K562 (cell line): ENCODE results near the gene CCDC136. TPM values are rescaled to one million over a fixed set of nuclear protein-coding genes. Genes with fewer than 3 reads are reported as not detected.

Experiments
- BDP1 ChIP-seq: IDR thresholded peaks from 3 replicates; pipeline ENCODE4 v1.6.1; 2011; ENCODE audit not compliant: insufficient read length, insufficient read depth
- CBX2 ChIP-seq: fragments of 200-600 bp; sonication (generic); IDR thresholded peaks from one replicate; pipeline ENCODE4 v1.6.1; 2012; ENCODE audit warnings: mild to moderate bottlenecking, low read length, inconsistent platforms; ENCODE audit not compliant: insufficient read depth, poor library complexity, severe bottlenecking
- CSDE1 ChIP-seq, 2 experiments: fragments of 450-650 bp; IDR thresholded peaks; 2 replicates each; pipeline ENCODE4 v1.6.1; 2016; ENCODE audit warnings: mild to moderate bottlenecking in 1 of 2
- FOS ChIP-seq: IDR thresholded peaks from 3 replicates; pipeline ENCODE4 v1.6.1; 2011; ENCODE audit not compliant: insufficient read length; ENCODE audit errors: extremely low read depth
- GATAD2A ChIP-seq: fragments of 450-650 bp; IDR thresholded peaks from 2 replicates; pipeline ENCODE4 v1.6.1; 2017
- HNRNPL ChIP-seq: fragments of 200-400 bp; formaldehyde crosslinking; IDR thresholded peaks from 2 replicates; pipeline ENCODE4 v1.6.1; 2017; ENCODE audit warnings: low read depth, mild to moderate bottlenecking, low read length
- LCOR ChIP-seq: sonication (generic); formaldehyde crosslinking; IDR thresholded peaks from 2 replicates; pipeline ENCODE4 v1.8.0; 2022; ENCODE audit warnings: mild to moderate bottlenecking, missing genetic modification reagents
- MYC ChIP-seq, 2 experiments: fragments of 250-450 bp in 1 of 2; sonication (Bioruptor Pico) in 1 of 2; IDR thresholded peaks; 2 replicates each; pipeline versions ENCODE4 v1.5.1 to v1.6.1; 2012 to 2021; ENCODE audit warnings: low read depth in 2 of 2, borderline replicate concordance in 1 of 2, improper control_type of control experiment in 1 of 2, low read length in 1 of 2, mild to moderate bottlenecking in 1 of 2, moderate library complexity in 1 of 2
- NBN ChIP-seq: fragments of 450-650 bp; IDR thresholded peaks from 2 replicates; pipeline ENCODE4 v1.6.1; 2016; ENCODE audit warnings: low read depth, mild to moderate bottlenecking
- NONO ChIP-seq, 2 experiments: fragments of 200-400 bp in 1 of 2; fragments of 450-650 bp in 1 of 2; formaldehyde crosslinking in 1 of 2; IDR thresholded peaks; 2 replicates each; pipeline ENCODE4 v1.6.1; 2017; ENCODE audit warnings: low read depth in 2 of 2, mild to moderate bottlenecking in 2 of 2, moderate library complexity in 2 of 2, low read length in 1 of 2
- NR4A1 ChIP-seq, 2 experiments: fragments of 250-450 bp in 1 of 2; fragments of 450-650 bp in 1 of 2; sonication (Bioruptor Pico) in 1 of 2; IDR thresholded peaks; 2 replicates each; pipeline versions ENCODE4 v1.4.0 to v1.6.1; 2016 to 2020; ENCODE audit warnings: mild to moderate bottlenecking in 2 of 2, missing compliant biosample characterization in 1 of 2, missing genetic modification characterization in 1 of 2, moderate library complexity in 1 of 2
- PYGO2 ChIP-seq: fragments of 450-650 bp; IDR thresholded peaks from 2 replicates; pipeline ENCODE4 v1.6.1; 2016; ENCODE audit warnings: mild to moderate bottlenecking, missing genetic modification characterization, moderate library complexity, missing compliant biosample characterization
- RAD21 ChIP-seq, 2 experiments: fragments of 250-450 bp in 1 of 2; fragments of 450-650 bp in 1 of 2; sonication (Bioruptor Pico) in 1 of 2; formaldehyde crosslinking in 1 of 2; IDR thresholded peaks in 1 of 2; conservative IDR thresholded peaks in 1 of 2; 2 replicates each; pipeline versions ENCODE4 v1.4.0 to v1.8.0; 2020 to 2022; ENCODE audit warnings: mild to moderate bottlenecking in 2 of 2, moderate library complexity in 1 of 2
- RB1 ChIP-seq: fragments of 450-650 bp; IDR thresholded peaks from 2 replicates; pipeline ENCODE4 v1.6.1; 2017; ENCODE audit warnings: low read depth, mild to moderate bottlenecking
- RFX1 ChIP-seq: fragments of 450-650 bp; IDR thresholded peaks from 2 replicates; pipeline ENCODE4 v1.6.1; 2016; ENCODE audit warnings: mild to moderate bottlenecking, moderate library complexity
- SAFB ChIP-seq: fragments of 200-400 bp; formaldehyde crosslinking; IDR thresholded peaks from 2 replicates; pipeline ENCODE4 v1.6.1; 2017; ENCODE audit warnings: low read depth, low read length, borderline replicate concordance
- SPI1 ChIP-seq: IDR thresholded peaks from 2 replicates; pipeline ENCODE4 v1.6.1; 2011; ENCODE audit warnings: low read depth, low read length, control low read depth, borderline replicate concordance
- SREBF2 ChIP-seq: sonication (generic); formaldehyde crosslinking; IDR thresholded peaks from 2 replicates; pipeline ENCODE4 v1.4.0; 2020; ENCODE audit warnings: mild to moderate bottlenecking, missing genetic modification reagents
- ZC3H4 ChIP-seq: sonication (generic); formaldehyde crosslinking; IDR thresholded peaks from 2 replicates; pipeline ENCODE4 v1.9.0; 2021; ENCODE audit warnings: missing genetic modification reagents, borderline replicate concordance
- ZFP1 ChIP-seq: fragments of 450-650 bp; formaldehyde crosslinking; IDR thresholded peaks from 2 replicates; pipeline ENCODE4 v1.4.0; 2020; ENCODE audit warnings: mild to moderate bottlenecking, mixed read lengths
- ZNF384 ChIP-seq: IDR thresholded peaks from 2 replicates; pipeline ENCODE4 v1.6.1; 2012; ENCODE audit warnings: low read depth, low read length, improper control_type of control experiment
- ZNF507 ChIP-seq: conservative IDR thresholded peaks from 2 replicates; pipeline ENCODE4 v1.6.1; 2017; ENCODE audit warnings: missing genetic modification characterization, missing compliant biosample characterization
- ZNF668 ChIP-seq: fragments of 250-450 bp; sonication (Bioruptor Pico); IDR thresholded peaks from 2 replicates; pipeline ENCODE4 v1.8.0; 2022; ENCODE audit warnings: mild to moderate bottlenecking, inconsistent platforms
- ZNF717 ChIP-seq: fragments of 250-450 bp; sonication (Bioruptor Pico); IDR thresholded peaks from 2 replicates; pipeline ENCODE4 v1.5.0; 2021
- ZSCAN29 ChIP-seq: fragments of 450-650 bp; IDR thresholded peaks from 2 replicates; pipeline ENCODE4 v1.6.1; 2017
- polyA plus RNA-seq, 8 experiments: library from polyadenylated mRNA; depleted of rRNA in 4 of 8; stranded (reverse) in 5 of 8; unstranded in 3 of 8; fragments of >200 nt; fragmentation: Nextera tagmentation in 2 of 8; fragmentation: Illumina TruSeq in 1 of 8; extraction: Ambion mirVana in 2 of 8; extraction: Trizol in 1 of 8; gene quantifications; 2 replicates each; pipeline versions ENCODE4 v1.2.1 to v1.2.3, GENCODE V29; 2011 to 2014; ENCODE audit warnings: inconsistent platforms in 1 of 8, missing spikeins in 1 of 8
- total RNA-seq, 7 experiments: library from RNA; depleted of rRNA in 6 of 7; stranded (reverse); fragments of >200 nt in 6 of 7; fragmentation: Illumina TruSeq in 2 of 7; extraction: Trizol in 2 of 7; gene quantifications; 2 replicates each; pipeline versions ENCODE4 v1.2.1 to v1.2.3, GENCODE V29; 2011 to 2021; ENCODE audit warnings: low replicate concordance in 1 of 7
- TF ChIP-seq, protein P1 (sequence below): fragments of 250-450 bp; sonication (Bioruptor Pico); IDR thresholded peaks from 2 replicates; pipeline ENCODE4 v1.8.0; 2021; ENCODE audit warnings: moderate library complexity, mild to moderate bottlenecking, inconsistent platforms
- TF ChIP-seq, protein P2 (sequence below): fragments of 250-450 bp; sonication (Bioruptor Pico); IDR thresholded peaks from 2 replicates; pipeline ENCODE4 v1.4.0; 2020; ENCODE audit warnings: mild to moderate bottlenecking

Gene CCDC136
- total and polyA plus RNA-seq, 9 of the 15 experiments (the other 6 are each of a cell fraction or from before 2014, with no cell fraction given): 2.4 to 40.8 (median 26.5) TPM

DNA sequence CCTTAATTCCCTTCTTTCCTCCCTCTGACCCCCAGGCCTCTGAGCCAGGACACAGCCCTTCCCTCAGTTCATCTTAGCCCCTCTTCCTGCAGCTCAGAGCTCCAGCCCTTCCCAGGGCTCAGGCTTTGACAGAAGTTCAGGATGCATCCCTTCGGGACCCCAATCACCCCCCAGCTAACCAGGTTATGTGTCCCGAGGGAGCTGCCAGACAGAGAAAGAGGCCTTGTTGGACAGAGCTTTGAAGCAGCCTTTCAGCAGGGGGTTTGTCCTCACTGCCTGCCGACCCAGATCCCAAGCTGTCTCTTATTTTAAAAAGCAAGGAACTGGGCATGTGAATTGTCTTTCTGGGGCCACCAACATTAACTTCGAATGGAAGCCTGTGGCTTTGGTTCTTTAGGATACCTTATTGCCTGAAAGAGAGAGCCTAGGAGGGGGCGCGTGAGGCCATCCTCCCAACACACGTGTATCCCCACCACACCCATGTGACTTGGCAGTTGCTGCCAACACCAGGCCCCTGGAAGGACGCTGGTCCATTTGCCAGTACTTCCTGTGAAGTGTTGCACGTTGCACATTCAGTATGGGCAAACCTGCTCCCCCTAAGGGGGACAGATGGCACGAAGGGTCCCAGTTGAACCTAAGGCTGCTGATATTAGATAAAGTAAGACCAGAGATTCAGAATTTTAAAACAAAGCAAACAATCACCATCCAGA lies 858 bp downstream of the CCDC136 start (continued):
- TF ChIP-seq ZNF507 (tag): no peak
- no peak for TF ChIP-seq ZFP1 (CRISPR knock-in tag)
- TF ChIP-seq HNRNPL: no peak
- no peak for TF ChIP-seq NBN
- no peak for TF ChIP-seq GATAD2A
- TF ChIP-seq CSDE1 (IDR thresholded peaks at IDR 0.05): no peak
- no peak for TF ChIP-seq RB1
- TF ChIP-seq ZSCAN29: no peak
- TF ChIP-seq CBX2: no peak
- 0 out of 4 replicates have a peak, but pooled peaks of 1 of the 2 experiments have one; percentile 13 for TF ChIP-seq RAD21 (CRISPR knock-in tag; conservative IDR thresholded peaks at IDR 0.05 in 1 of 2, IDR thresholded peaks at IDR 0.05 in 1 of 2)
- no peak for TF ChIP-seq LCOR (CRISPR knock-in tag)
- TF ChIP-seq ZNF717 (CRISPR knock-in tag): no peak
- no peak for TF ChIP-seq SAFB
- 0 out of 2 replicates have a peak, but pooled peaks have one; percentile 7 for TF ChIP-seq ZNF384
- TF ChIP-seq MYC (IDR thresholded peaks at IDR 0.05; ENCODE audit: low read depth, low read length): peak; percentile 69; the same call in 1 of the 2 replicates
- peak; percentile 17; the same call in 1 of the 2 replicates for TF ChIP-seq MYC (CRISPR knock-in tag; IDR thresholded peaks at IDR 0.05; ENCODE audit: borderline replicate concordance, low read depth)
- TF ChIP-seq, protein P1, sequence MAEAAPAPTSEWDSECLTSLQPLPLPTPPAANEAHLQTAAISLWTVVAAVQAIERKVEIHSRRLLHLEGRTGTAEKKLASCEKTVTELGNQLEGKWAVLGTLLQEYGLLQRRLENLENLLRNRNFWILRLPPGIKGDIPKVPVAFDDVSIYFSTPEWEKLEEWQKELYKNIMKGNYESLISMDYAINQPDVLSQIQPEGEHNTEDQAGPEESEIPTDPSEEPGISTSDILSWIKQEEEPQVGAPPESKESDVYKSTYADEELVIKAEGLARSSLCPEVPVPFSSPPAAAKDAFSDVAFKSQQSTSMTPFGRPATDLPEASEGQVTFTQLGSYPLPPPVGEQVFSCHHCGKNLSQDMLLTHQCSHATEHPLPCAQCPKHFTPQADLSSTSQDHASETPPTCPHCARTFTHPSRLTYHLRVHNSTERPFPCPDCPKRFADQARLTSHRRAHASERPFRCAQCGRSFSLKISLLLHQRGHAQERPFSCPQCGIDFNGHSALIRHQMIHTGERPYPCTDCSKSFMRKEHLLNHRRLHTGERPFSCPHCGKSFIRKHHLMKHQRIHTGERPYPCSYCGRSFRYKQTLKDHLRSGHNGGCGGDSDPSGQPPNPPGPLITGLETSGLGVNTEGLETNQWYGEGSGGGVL (CRISPR knock-in tag): no peak
- TF ChIP-seq, protein P2, sequence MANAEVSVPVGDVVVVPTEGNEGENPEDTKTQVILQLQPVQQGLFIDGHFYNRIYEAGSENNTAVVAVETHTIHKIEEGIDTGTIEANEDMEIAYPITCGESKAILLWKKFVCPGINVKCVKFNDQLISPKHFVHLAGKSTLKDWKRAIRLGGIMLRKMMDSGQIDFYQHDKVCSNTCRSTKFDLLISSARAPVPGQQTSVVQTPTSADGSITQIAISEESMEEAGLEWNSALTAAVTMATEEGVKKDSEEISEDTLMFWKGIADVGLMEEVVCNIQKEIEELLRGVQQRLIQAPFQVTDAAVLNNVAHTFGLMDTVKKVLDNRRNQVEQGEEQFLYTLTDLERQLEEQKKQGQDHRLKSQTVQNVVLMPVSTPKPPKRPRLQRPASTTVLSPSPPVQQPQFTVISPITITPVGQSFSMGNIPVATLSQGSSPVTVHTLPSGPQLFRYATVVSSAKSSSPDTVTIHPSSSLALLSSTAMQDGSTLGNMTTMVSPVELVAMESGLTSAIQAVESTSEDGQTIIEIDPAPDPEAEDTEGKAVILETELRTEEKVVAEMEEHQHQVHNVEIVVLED (CRISPR knock-in tag): no peak
- TF ChIP-seq ZNF668 (CRISPR knock-in tag): no peak
- no peak for TF ChIP-seq PYGO2 (tag)
- TF ChIP-seq NR4A1 (CRISPR knock-in tag; IDR thresholded peaks at IDR 0.05): no peak; the same call in 1 of the 2 replicates
- peak; percentile 69; the same call in 1 of the 2 replicates for TF ChIP-seq NR4A1 (tag; IDR thresholded peaks at IDR 0.05)
- no peak for TF ChIP-seq SPI1
- no peak for TF ChIP-seq NONO (IDR thresholded peaks at IDR 0.05; ENCODE audit: low read depth in 2 of 2, low read length in 1 of 2)
- TF ChIP-seq ZC3H4: no peak
- TF ChIP-seq BDP1: no peak
- TF ChIP-seq SREBF2 (CRISPR knock-in tag): no peak
- no peak for TF ChIP-seq FOS
- TF ChIP-seq RFX1: no peak
